ENCODE measurements around the gene BSN. TPM values are rescaled to one million over a fixed set of nuclear protein-coding genes. Genes with fewer than 3 reads are reported as not detected.

BSN gene
- total RNA-seq, 1 donor from 2014 or later: 5.3 TPM

- FAIRE-seq (no peak), DNase-seq (ENCODE audit: low spot score in 2 of 2) (no peak)
Measured at GRCh38 chr3:49623071-49623470, 68.8 kb downstream of the BSN start.

- no peak for FAIRE-seq
- no peak for DNase-seq (ENCODE audit: low spot score in 2 of 2)
Measured at GRCh38 chr3:49625071-49625470, 70.8 kb downstream of the BSN start.

GRCh38 chr3:49626101-49626581 is 71.9 kb downstream of the BSN start:
- no peak for FAIRE-seq
- no peak for DNase-seq (ENCODE audit: low spot score in 2 of 2)

GRCh38 chr3:49626796-49627195 is 72.5 kb downstream of the BSN start:
- DNase-seq (ENCODE audit: low spot score in 2 of 2) (no peak), FAIRE-seq (no peak)

- no peak for DNase-seq (ENCODE audit: low spot score in 2 of 2)
- no peak for FAIRE-seq
Measured at GRCh38 chr3:49627634-49628033, 73.4 kb downstream of the BSN start.

GRCh38 chr3:49628249-49628648 is 74.0 kb downstream of the BSN start:
- no peak for FAIRE-seq

GRCh38 chr3:49629451-49629850 is 75.2 kb downstream of the BSN start:
- DNase-seq (ENCODE audit: low spot score in 2 of 2): no peak
- FAIRE-seq: no peak

More at GRCh38 chr3:49628249-49628648, 74.0 kb downstream of the BSN start:
- no peak for DNase-seq (ENCODE audit: low spot score in 2 of 2)

- FAIRE-seq (no peak), DNase-seq (ENCODE audit: low spot score in 2 of 2) (no peak)
Measured at GRCh38 chr3:49629866-49630265, 75.6 kb downstream of the BSN start.

GRCh38 chr3:49630784-49631183 is 76.5 kb downstream of the BSN start:
- FAIRE-seq (no peak), DNase-seq (ENCODE audit: low spot score in 2 of 2) (no peak)

- FAIRE-seq: no peak
Measured at GRCh38 chr3:49634736-49635135, 80.5 kb downstream of the BSN start.

GRCh38 chr3:49636883-49637609 is 82.8 kb downstream of the BSN start:
- DNase-seq (ENCODE audit: low spot score in 2 of 2): no peak
- no peak for FAIRE-seq

More at GRCh38 chr3:49634736-49635135, 80.5 kb downstream of the BSN start:
- no peak for DNase-seq (ENCODE audit: low spot score in 2 of 2)

- FAIRE-seq: no peak
- DNase-seq (ENCODE audit: low spot score in 2 of 2): no peak
Measured at GRCh38 chr3:49638445-49638844, 84.2 kb downstream of the BSN start.

- FAIRE-seq (no peak), DNase-seq (ENCODE audit: low spot score in 2 of 2) (no peak)
Measured at GRCh38 chr3:49639551-49639950, 85.3 kb downstream of the BSN start.

GRCh38 chr3:49641292-49641691 is 87.0 kb downstream of the BSN start:
- FAIRE-seq: no peak
- DNase-seq (ENCODE audit: low spot score in 2 of 2): no peak

- DNase-seq (ENCODE audit: low spot score in 2 of 2) (no peak), FAIRE-seq (no peak)
Measured at GRCh38 chr3:49641921-49642707, 87.8 kb downstream of the BSN start.

- DNase-seq (ENCODE audit: low spot score in 2 of 2) (no peak), FAIRE-seq (no peak)
Measured at GRCh38 chr3:49642708-49643145, 88.5 kb downstream of the BSN start.

GRCh38 chr3:49644684-49645083 is 90.4 kb downstream of the BSN start:
- no peak for FAIRE-seq
- no peak for DNase-seq (ENCODE audit: low spot score in 2 of 2)

GRCh38 chr3:49646236-49646635 is 92.0 kb downstream of the BSN start:
- no peak for DNase-seq (ENCODE audit: low spot score in 2 of 2)
- FAIRE-seq: no peak

- FAIRE-seq (no peak), DNase-seq (ENCODE audit: low spot score in 2 of 2) (peak in 1 of 2 donors; percentile 46)
Measured at GRCh38 chr3:49647741-49648140, 93.5 kb downstream of the BSN start.

- FAIRE-seq (no peak), DNase-seq (ENCODE audit: low spot score in 2 of 2) (no peak)
Measured at GRCh38 chr3:49648354-49649019, 94.2 kb downstream of the BSN start.

GRCh38 chr3:49649576-49649975 is 95.3 kb downstream of the BSN start:
- no peak for DNase-seq (ENCODE audit: low spot score in 2 of 2)
- no peak for FAIRE-seq

Measured in frontal cortex (tissue), 4 donors.